Spleen (tissue), 11 donors: ENCODE measurements around the gene OSM. TPM values are rescaled to one million over a fixed set of nuclear protein-coding genes. Genes with fewer than 3 reads are reported as not detected.

Source experiments
- DNase-seq: peaks from one replicate; pipeline ENCODE4 v3.0.0-alpha.2; 2020
- H3K27ac ChIP-seq, 8 donors: fragments of 200-600 bp; sonication (generic) in 7 of 8; 1 replicate in 4 of 8; 2 replicates in 4 of 8; pipeline versions ENCODE4 v1.5.0 to v1.8.0; 2016 to 2021; ENCODE audit warnings: inconsistent platforms in 4 of 8, mild to moderate bottlenecking in 4 of 8, moderate library complexity in 1 of 8
- H3K27me3 ChIP-seq, 7 donors: fragments of 200-600 bp; sonication (generic) in 6 of 7; replicated peaks in 1 of 7; 1 replicate in 4 of 7; 2 replicates in 3 of 7; pipeline versions ENCODE4 v1.5.0 to v1.8.0; 2016 to 2021; ENCODE audit warnings: inconsistent platforms in 3 of 7, mild to moderate bottlenecking in 1 of 7
- H3K36me3 ChIP-seq, 6 donors: fragments of 200-600 bp; sonication (generic) in 5 of 6; 1 replicate in 4 of 6; 2 replicates in 2 of 6; pipeline versions ENCODE4 v1.5.0 to v1.8.0; 2016 to 2021; ENCODE audit warnings: inconsistent platforms in 2 of 6
- H3K4me1 ChIP-seq, 6 donors: fragments of 200-600 bp; sonication (generic) in 5 of 6; 1 replicate in 3 of 6; 2 replicates in 3 of 6; pipeline versions ENCODE4 v1.5.0 to v1.8.0; 2016 to 2021; ENCODE audit warnings: inconsistent platforms in 3 of 6
- H3K4me3 ChIP-seq, 8 donors: fragments of 200-600 bp; sonication (generic) in 7 of 8; 1 replicate in 4 of 8; 2 replicates in 4 of 8; pipeline versions ENCODE4 v1.5.0 to v1.8.0; 2016 to 2021; ENCODE audit warnings: inconsistent platforms in 4 of 8, mild to moderate bottlenecking in 4 of 8, moderate library complexity in 2 of 8
- H3K9me3 ChIP-seq, 8 donors: fragments of 200-600 bp; sonication (generic) in 7 of 8; 1 replicate in 4 of 8; 2 replicates in 4 of 8; pipeline versions ENCODE4 v1.5.0 to v1.8.0; 2016 to 2021; ENCODE audit warnings: inconsistent platforms in 4 of 8
- POLR2A ChIP-seq, 3 donors: fragments of 450-650 bp; IDR thresholded peaks; one replicate each; pipeline ENCODE4 v1.5.1; 2017; ENCODE audit warnings: antibody characterized with exemption in 3 of 3, mild to moderate bottlenecking in 1 of 3
- POLR2AphosphoS5 ChIP-seq, 3 donors: sonication (generic); formaldehyde crosslinking; IDR thresholded peaks; one replicate each; pipeline ENCODE4 v1.5.1; 2017; ENCODE audit warnings: antibody characterized with exemption in 3 of 3
- WGBS, 5 donors: extraction: QIAGEN DNeasy Blood & Tissue Kit in 3 of 5; methylation state at CpG; one replicate each; pipeline versions ENCODE4 v1.1.5 to v1.1.7; 2013 to 2018; 5-methylcytosine and 5-hydroxymethylcytosine counted together
- intact Hi-C: fragments of 100-400 bp; cut with DNase I; formaldehyde crosslinking; loops from one replicate; pipeline ENCODE4 v1.15.0; 2023; ENCODE audit warnings: low total_unique reads
- polyA plus RNA-seq, 3 donors: library from polyadenylated mRNA; stranded (reverse); fragments of 200-250 nt; gene quantifications; one replicate each; pipeline ENCODE4 v1.2.1, GENCODE V29; 2013
- total RNA-seq, 7 donors: library from RNA; depleted of rRNA in 3 of 7; stranded (reverse); fragments of >200 nt in 3 of 7; fragmentation: NEBNext Ultra II Directional in 4 of 7; extraction: Animal tissue kit (Norgen Biotek cat#: 25700) in 4 of 7; gene quantifications; one replicate each; pipeline versions ENCODE4 v1.1.0 to v1.2.1, GENCODE V29; 2016 to 2021
- TF ChIP-seq, protein P1 (sequence below), 11 experiments: fragments of 200-600 bp in 7 of 11; fragments of 450-650 bp in 4 of 11; sonication (generic) in 4 of 11; IDR thresholded peaks in 8 of 11; conservative IDR thresholded peaks in 3 of 11; 1 replicate in 7 of 11; 2 replicates in 4 of 11; pipeline versions ENCODE4 v1.4.0 to v1.8.0; 2016 to 2021; ENCODE audit warnings: antibody characterized with exemption in 11 of 11, inconsistent platforms in 4 of 11, mild to moderate bottlenecking in 1 of 11
- donor health status: healthy with polysubstance abuse.
- donor health status: DM: no; HTN: no; CAD: no; lungs with moderate emphysema.
- donor health status: DM: no; HTN: no; CAD: no.
- donor health status: Bipolar disorder and iron deficiency.
- donor health status: healthy.
- donor health status: DM: no; HTN: no; CAD: no.
- donor health status: DM: yes; HTN: yes; CAD: no.

The OSM gene
- total and polyA plus RNA-seq, 10 donors = 1.2 to 16.8 (median 3.0) TPM

DNA sequence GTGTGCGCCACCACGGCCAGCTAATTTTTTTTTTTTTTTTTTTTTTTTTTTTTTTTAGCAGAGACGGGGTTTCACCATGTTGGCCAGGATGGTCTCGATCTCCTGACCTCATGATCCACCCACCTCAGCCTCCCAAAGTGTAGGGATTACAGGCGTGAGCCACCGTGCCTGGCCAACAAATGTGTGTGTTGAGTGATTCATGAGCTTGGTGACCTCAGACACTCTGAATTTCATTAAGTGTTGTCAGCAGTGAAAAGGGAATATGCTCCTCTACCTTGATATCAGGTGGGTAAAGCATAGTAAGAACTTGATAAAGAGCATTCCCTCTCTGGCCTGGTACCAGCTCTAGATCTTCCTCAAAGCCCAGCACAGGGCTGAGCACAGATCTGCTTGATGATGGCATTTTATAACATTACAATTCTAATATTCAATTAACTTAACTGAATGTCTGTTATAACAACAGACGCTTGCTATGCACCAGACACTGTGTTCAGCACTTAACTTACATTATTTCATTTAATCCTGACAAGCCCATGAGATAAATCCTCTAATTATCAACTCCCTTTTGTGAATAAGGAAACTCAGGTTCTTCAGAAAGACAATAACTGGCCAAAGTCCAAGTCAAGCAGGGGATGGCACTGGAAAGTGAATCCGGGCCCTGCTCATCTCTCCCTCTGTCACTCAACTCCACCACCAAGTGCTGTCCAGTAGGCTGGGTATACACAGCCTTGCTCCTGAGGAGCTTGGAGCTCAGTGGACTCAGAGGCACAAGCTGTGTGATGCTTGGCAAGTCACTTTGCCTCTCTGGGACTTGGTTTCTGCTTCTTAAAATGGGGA, 47.1 kb upstream of the OSM start:
- DNase-seq = no peak
- intact Hi-C loops = no loop called here

DNA sequence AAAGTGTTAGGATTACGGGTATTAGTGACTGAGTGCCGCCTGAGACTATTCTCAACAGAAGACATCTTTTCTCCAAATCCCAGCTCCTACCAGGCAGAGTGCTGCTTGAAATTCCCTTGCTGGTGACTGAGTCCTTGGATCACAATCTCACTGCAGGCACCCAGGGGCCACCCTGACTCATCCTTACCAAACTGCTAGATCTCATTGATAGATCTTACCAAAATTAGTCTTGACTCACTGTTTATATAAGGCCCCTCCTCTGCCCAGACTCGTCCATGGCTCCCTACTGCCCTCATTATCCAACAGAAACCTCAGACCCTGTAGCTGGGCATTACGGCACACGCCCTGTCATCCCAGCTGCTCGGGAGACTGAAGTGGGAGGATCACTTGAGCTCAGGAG, 45.4 kb upstream of the OSM start:
- WGBS, 5 donors = 80 to 92% (median 91%) methylated on average over 6 of the region's 6 CpGs
- DNase-seq = no peak
- Histone ChIP-seq H3K4me1 (peaks cover 91 to 100% (median 99%) of the 10 kb centered on the region in 6 donors), H3K9me3 (no peaks in the 10 kb centered on the region), H3K27ac (peak overlapping the region; percentile 68 to 94 (median 88)), H3K36me3 (peaks cover 0 to 14% (median 0%) of the 10 kb centered on the region in 6 donors), H3K4me3 (no peak overlapping the region), H3K27me3 (no peaks in the 10 kb centered on the region)
- intact Hi-C loops = no loop called here
- TF ChIP-seq POLR2AphosphoS5 (IDR thresholded peaks at IDR 0.05) (no peak), POLR2A (IDR thresholded peaks at IDR 0.05) (no peak)
- TF ChIP-seq, protein P1, sequence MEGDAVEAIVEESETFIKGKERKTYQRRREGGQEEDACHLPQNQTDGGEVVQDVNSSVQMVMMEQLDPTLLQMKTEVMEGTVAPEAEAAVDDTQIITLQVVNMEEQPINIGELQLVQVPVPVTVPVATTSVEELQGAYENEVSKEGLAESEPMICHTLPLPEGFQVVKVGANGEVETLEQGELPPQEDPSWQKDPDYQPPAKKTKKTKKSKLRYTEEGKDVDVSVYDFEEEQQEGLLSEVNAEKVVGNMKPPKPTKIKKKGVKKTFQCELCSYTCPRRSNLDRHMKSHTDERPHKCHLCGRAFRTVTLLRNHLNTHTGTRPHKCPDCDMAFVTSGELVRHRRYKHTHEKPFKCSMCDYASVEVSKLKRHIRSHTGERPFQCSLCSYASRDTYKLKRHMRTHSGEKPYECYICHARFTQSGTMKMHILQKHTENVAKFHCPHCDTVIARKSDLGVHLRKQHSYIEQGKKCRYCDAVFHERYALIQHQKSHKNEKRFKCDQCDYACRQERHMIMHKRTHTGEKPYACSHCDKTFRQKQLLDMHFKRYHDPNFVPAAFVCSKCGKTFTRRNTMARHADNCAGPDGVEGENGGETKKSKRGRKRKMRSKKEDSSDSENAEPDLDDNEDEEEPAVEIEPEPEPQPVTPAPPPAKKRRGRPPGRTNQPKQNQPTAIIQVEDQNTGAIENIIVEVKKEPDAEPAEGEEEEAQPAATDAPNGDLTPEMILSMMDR (IDR thresholded peaks at IDR 0.05 in 8 of 11, conservative IDR thresholded peaks at IDR 0.05 in 3 of 11) = no peak

More for the DNA sequence above, 47.1 kb upstream of the OSM start:
- 81 to 89% (median 86%) methylated on average over 5 to 8 of the region's 8 CpGs for WGBS, 5 donors
- Histone ChIP-seq H3K9me3 (no peaks in the 10 kb centered on the region), H3K27me3 (no peaks in the 10 kb centered on the region), H3K36me3 (peaks cover 0 to 27% (median 0%) of the 10 kb centered on the region in 6 donors), H3K4me3 (no peak overlapping the region), H3K27ac (peak overlapping the region in 5 of 8 donors; percentile 27 to 91 (median 85)), H3K4me1 (peaks cover 89 to 100% (median 99%) of the 10 kb centered on the region in 6 donors)
- TF ChIP-seq, protein P1 (IDR thresholded peaks at IDR 0.05 in 8 of 11, conservative IDR thresholded peaks at IDR 0.05 in 3 of 11) = no peak
- no peak for TF ChIP-seq POLR2A (IDR thresholded peaks at IDR 0.05)
- TF ChIP-seq POLR2AphosphoS5 (IDR thresholded peaks at IDR 0.05) = no peak

DNA sequence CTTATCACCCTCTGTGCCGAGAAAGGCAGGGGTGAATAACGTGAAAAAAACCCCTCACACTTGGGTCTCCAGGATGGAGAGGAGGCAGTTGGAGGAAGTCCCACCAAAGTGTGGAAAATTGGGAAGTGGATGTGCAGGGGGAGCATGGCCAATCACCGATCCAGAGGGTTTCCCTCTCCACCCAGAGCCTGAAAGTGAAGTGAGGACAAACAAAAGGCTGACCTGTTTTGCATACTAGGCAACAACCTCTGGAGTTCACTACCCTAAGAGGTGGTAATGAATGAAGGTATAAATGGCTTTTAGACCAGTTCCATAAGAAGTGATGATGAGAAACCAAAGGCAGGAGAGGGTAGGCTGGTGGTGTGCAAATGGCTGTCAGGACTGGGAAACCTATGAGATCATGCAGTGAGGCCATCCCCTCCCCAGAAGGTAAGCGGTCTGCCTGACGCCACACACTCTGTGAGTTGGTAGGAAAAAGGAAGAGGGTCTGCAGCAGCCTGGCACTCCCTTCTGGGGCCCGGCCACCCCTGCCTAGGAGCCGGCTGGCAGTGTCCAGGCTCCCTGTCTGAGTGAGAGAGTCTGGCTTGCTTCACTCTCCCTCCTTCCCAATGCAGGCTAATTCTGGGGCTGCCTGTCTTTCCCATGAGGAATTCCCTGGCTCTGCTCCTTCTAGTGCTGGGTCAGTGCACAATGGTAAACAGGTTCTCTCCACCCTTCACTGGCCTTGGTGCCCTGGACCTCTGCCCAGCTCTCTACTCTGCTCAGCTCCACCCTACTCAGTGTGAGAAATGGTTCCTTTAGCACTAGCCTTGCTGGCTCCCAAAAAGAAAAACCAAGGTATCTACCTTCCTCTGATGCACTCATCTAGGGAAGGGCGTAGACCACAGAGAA, 44.5 kb upstream of the OSM start:
- 51 to 65% (median 60%) methylated on average over 8 of the region's 8 CpGs for WGBS, 5 donors
- peaks cover 0 to 5% (median 0%) of the 10 kb centered on the region in 6 donors for H3K36me3 ChIP-seq
- peak; percentile 26 to 49 (median 35) for TF ChIP-seq POLR2AphosphoS5 (IDR thresholded peaks at IDR 0.05)
- no peak for TF ChIP-seq POLR2A (IDR thresholded peaks at IDR 0.05)
- TF ChIP-seq, protein P1 (IDR thresholded peaks at IDR 0.05 in 8 of 11, conservative IDR thresholded peaks at IDR 0.05 in 3 of 11) = no peak
- no peak for DNase-seq
- peak overlapping the region; percentile 68 to 94 (median 88) for H3K27ac ChIP-seq
- H3K4me3 ChIP-seq = peak overlapping the region in 1 of 8 donors; percentile 27
- intact Hi-C loops = no loop called here
- H3K9me3 ChIP-seq = no peaks in the 10 kb centered on the region
- H3K4me1 ChIP-seq = peaks cover 92 to 100% (median 99%) of the 10 kb centered on the region in 6 donors
- H3K27me3 ChIP-seq = no peaks in the 10 kb centered on the region
